ENCODE data around the gene EEF1AKMT2. TPM values are rescaled to one million over a fixed set of nuclear protein-coding genes. Genes with fewer than 3 reads are reported as not detected.
A peak's percentile ranks its signal among the peaks of the same experiment; 100 is the strongest.

Gene EEF1AKMT2
- total and polyA plus RNA-seq, 2 experiments from 2014 or later: 17.3 to 23.9 TPM

GRCh38 chr10:124743191-124744101 lies 48.2 kb downstream of the EEF1AKMT2 start:
- Histone ChIP-seq H3K4me1 (ENCODE audit: low read depth) (peaks cover 31% of the 10 kb centered on the region), H3K9me3 (ENCODE audit: low read depth) (no peaks in the 10 kb centered on the region), H3K4me3 (peak overlapping the region; percentile 83), H3K36me3 (no peaks in the 10 kb centered on the region), H3K27ac (no peak overlapping the region), H3K27me3 (no peaks in the 10 kb centered on the region)
- TF ChIP-seq CTCF (IDR thresholded peaks at IDR 0.05; ENCODE audit: low read depth, low read length): no peak
- peak; percentile 41 to 44 for DNase-seq (ENCODE audit: low read depth in 1 of 2, low spot score in 1 of 2)

- H3K4me1 ChIP-seq (ENCODE audit: low read depth): peaks cover 33% of the 10 kb centered on the region
- no peaks in the 10 kb centered on the region for H3K36me3 ChIP-seq
- no peaks in the 10 kb centered on the region for H3K9me3 ChIP-seq (ENCODE audit: low read depth)
- peak; percentile 38 for TF ChIP-seq CTCF (IDR thresholded peaks at IDR 0.05; ENCODE audit: low read depth, low read length)
- peak; percentile 50 to 58 for DNase-seq (ENCODE audit: low read depth in 1 of 2, low spot score in 1 of 2)
- no peak overlapping the region for H3K27ac ChIP-seq
- H3K4me3 ChIP-seq: peak overlapping the region; percentile 83
- H3K27me3 ChIP-seq: no peaks in the 10 kb centered on the region
Measured at GRCh38 chr10:124742413-124743190, 49.1 kb downstream of the EEF1AKMT2 start.

GRCh38 chr10:124741922-124742412 lies 49.7 kb downstream of the EEF1AKMT2 start:
- Histone ChIP-seq H3K9me3 (ENCODE audit: low read depth) (no peaks in the 10 kb centered on the region), H3K27ac (no peak overlapping the region), H3K27me3 (no peaks in the 10 kb centered on the region), H3K4me1 (ENCODE audit: low read depth) (peaks cover 35% of the 10 kb centered on the region), H3K4me3 (no peak overlapping the region), H3K36me3 (no peaks in the 10 kb centered on the region)
- no peak for DNase-seq (ENCODE audit: low read depth in 1 of 2, low spot score in 1 of 2)
- no peak for TF ChIP-seq CTCF (IDR thresholded peaks at IDR 0.05; ENCODE audit: low read depth, low read length)

- TF ChIP-seq CTCF (IDR thresholded peaks at IDR 0.05; ENCODE audit: low read depth, low read length): peak; percentile 79
- peaks cover 40% of the 10 kb centered on the region for H3K4me1 ChIP-seq (ENCODE audit: low read depth)
- no peak overlapping the region for H3K4me3 ChIP-seq
- peak; percentile 85 to 91 for DNase-seq (ENCODE audit: low read depth in 1 of 2, low spot score in 1 of 2)
- no peaks in the 10 kb centered on the region for H3K36me3 ChIP-seq
- no peaks in the 10 kb centered on the region for H3K27me3 ChIP-seq
- H3K27ac ChIP-seq: no peak overlapping the region
- H3K9me3 ChIP-seq (ENCODE audit: low read depth): no peaks in the 10 kb centered on the region
Measured at GRCh38 chr10:124741281-124741921, 50.3 kb downstream of the EEF1AKMT2 start.

Data from cardiac muscle cell (in vitro differentiated cells and primary cell).